Endothelial cell of umbilical vein (primary cell): Measurements from ENCODE around the gene LAMC3. TPM values are rescaled to one million over a fixed set of nuclear protein-coding genes. Genes with fewer than 3 reads are reported as not detected.

Source experiments
- BruUV-seq: library from RNA; stranded (reverse); fragments of 400-500 nt; replicated peaks from 2 replicates; lab custom pipeline; 2021; lab: Mats Ljungman, UMichigan
- CTCF ChIA-PET: fragments of 300-600, 350-600 bp; sonication (Branson Sonifier 250); formaldehyde crosslinking; loops from one replicate; lab custom pipeline; 2021; ENCODE audit warnings: antibody characterized with exemption, inconsistent platforms; lab: Charles Lee
- POLR2A ChIA-PET: fragments of 300-600, 350-600 bp; sonication (Branson Sonifier 250); formaldehyde crosslinking; loops from one replicate; lab custom pipeline; 2021; ENCODE audit warnings: antibody characterized with exemption, inconsistent platforms; lab: Charles Lee
- DNase-seq: peaks from one replicate; pipeline ENCODE4 v3.0.0-alpha.2; 2011; ENCODE audit warnings: low read depth, low spot score
- FAIRE-seq: peaks from 2 replicates; lab custom pipeline; 2011; peaks lifted over from hg19 to GRCh38; lab: Jason Lieb, UNC
- H2AFZ ChIP-seq: 2 replicates; pipeline ENCODE4 v1.6.0; 2012; ENCODE audit warnings: low read depth, low read length, control low read depth, inconsistent platforms
- H3K27ac ChIP-seq: 2 replicates; pipeline ENCODE4 v1.5.1; 2011; ENCODE audit warnings: low read depth, mild to moderate bottlenecking, control low read depth, low read length, moderate library complexity; ENCODE audit not compliant: insufficient read depth
- H3K27me3 ChIP-seq, 2 experiments: 2 replicates each; pipeline versions ENCODE4 v1.6.0 to v1.6.1; 2011; ENCODE audit warnings: low read length in 2 of 2, mixed read lengths in 1 of 2; ENCODE audit not compliant: control insufficient read depth in 2 of 2, insufficient read depth in 2 of 2
- H3K36me3 ChIP-seq, 2 experiments: 2 replicates in 1 of 2; 3 replicates in 1 of 2; pipeline ENCODE4 v1.5.1; 2011; ENCODE audit warnings: low read length in 2 of 2, mild to moderate bottlenecking in 1 of 2, moderate library complexity in 1 of 2; ENCODE audit not compliant: control insufficient read depth in 2 of 2, insufficient read depth in 2 of 2; ENCODE audit errors: extremely low read depth in 1 of 2
- H3K4me1 ChIP-seq: 3 replicates; pipeline ENCODE4 v1.5.1; 2011; ENCODE audit warnings: mild to moderate bottlenecking, low read length; ENCODE audit not compliant: control insufficient read depth, insufficient read depth; ENCODE audit errors: extremely low read depth
- H3K4me2 ChIP-seq: 2 replicates; pipeline ENCODE4 v1.6.1; 2011; ENCODE audit warnings: low read length, control low read depth, mixed read lengths; ENCODE audit not compliant: insufficient read depth
- H3K4me3 ChIP-seq, 3 experiments: fragments of 200-600 bp in 1 of 3; sonication (generic), shearing (Covaris generic) in 1 of 3; replicated peaks in 1 of 3; 2 replicates each; pipeline ENCODE4 v1.5.1; 2011 to 2016; ENCODE audit warnings: control low read depth in 3 of 3, low read length in 3 of 3, mild to moderate bottlenecking in 2 of 3, inconsistent platforms in 1 of 3, low read depth in 1 of 3, moderate library complexity in 1 of 3; ENCODE audit not compliant: insufficient read depth in 1 of 3
- H3K79me2 ChIP-seq: 2 replicates; pipeline ENCODE4 v1.6.0; 2012; ENCODE audit warnings: low read length, inconsistent platforms; ENCODE audit not compliant: control insufficient read depth, insufficient read depth
- H3K9ac ChIP-seq: replicated peaks from 2 replicates; pipeline ENCODE3; 2011; ENCODE audit warnings: low read length, control low read depth; ENCODE audit not compliant: insufficient read depth; ENCODE audit errors: extremely low read depth
- H3K9me1 ChIP-seq: replicated peaks from 3 replicates; pipeline ENCODE4 v1.6.0; 2011; ENCODE audit warnings: mild to moderate bottlenecking, low read length; ENCODE audit not compliant: control insufficient read depth, insufficient read depth; ENCODE audit errors: extremely low read depth
- H3K9me3 ChIP-seq: replicated peaks from 2 replicates; pipeline ENCODE4 v1.5.1; 2012; ENCODE audit warnings: low read length, inconsistent platforms; ENCODE audit not compliant: control insufficient read depth, insufficient read depth
- H4K20me1 ChIP-seq: replicated peaks from 2 replicates; pipeline ENCODE3; 2011; ENCODE audit warnings: mild to moderate bottlenecking, low read length; ENCODE audit not compliant: control insufficient read depth, insufficient read depth; ENCODE audit errors: extremely low read depth
- CTCF ChIP-seq, 2 donors: IDR thresholded peaks; 1 replicate in 1 of 2; 2 replicates in 1 of 2; pipeline ENCODE4 v1.5.1; 2011; ENCODE audit warnings: low read length in 2 of 2, mild to moderate bottlenecking in 2 of 2, moderate library complexity in 2 of 2, control low read depth in 1 of 2, inconsistent platforms in 1 of 2, low read depth in 1 of 2; ENCODE audit not compliant: insufficient read depth in 1 of 2; ENCODE audit errors: extremely low read depth in 1 of 2
- EZH2 ChIP-seq: IDR thresholded peaks from 2 replicates; pipeline ENCODE4 v1.6.1; 2012; ENCODE audit warnings: borderline replicate concordance, low read depth, mild to moderate bottlenecking, moderate library complexity, low read length, inconsistent platforms; ENCODE audit not compliant: severe bottlenecking
- FOS ChIP-seq: IDR thresholded peaks from 2 replicates; pipeline ENCODE4 v1.6.1; 2011; ENCODE audit warnings: mild to moderate bottlenecking, low read length, moderate library complexity, borderline replicate concordance; ENCODE audit not compliant: insufficient read depth
- GATA2 ChIP-seq: IDR thresholded peaks from 2 replicates; pipeline ENCODE4 v1.7.0; 2011; ENCODE audit warnings: low read depth, mild to moderate bottlenecking, moderate library complexity, mixed read lengths, low read length; ENCODE audit not compliant: insufficient read length, insufficient read depth
- JUN ChIP-seq: IDR thresholded peaks from 2 replicates; pipeline ENCODE4 v1.6.1; 2011; ENCODE audit warnings: borderline replicate concordance, low read depth; ENCODE audit not compliant: insufficient read length, insufficient read depth
- MAX ChIP-seq: IDR thresholded peaks from 2 replicates; pipeline ENCODE4 v1.6.1; 2011; ENCODE audit not compliant: insufficient read depth, insufficient read length
- MYC ChIP-seq: IDR thresholded peaks from one replicate; pipeline ENCODE4 v1.6.1; 2011; ENCODE audit warnings: mild to moderate bottlenecking, low read depth, low read length
- POLR2A ChIP-seq: IDR thresholded peaks from 2 replicates; pipeline ENCODE4 v1.6.1; 2012; ENCODE audit warnings: low read depth, mild to moderate bottlenecking, control low read depth, low read length
- POLR2AphosphoS5 ChIP-seq: IDR thresholded peaks from 2 replicates; pipeline ENCODE4 v1.6.1; 2012; ENCODE audit warnings: low read depth, mild to moderate bottlenecking, control low read depth, low read length, moderate library complexity; ENCODE audit not compliant: insufficient read depth
- dilution Hi-C: fragments of 300-500 bp; cut with MboI; formaldehyde crosslinking; loops from one replicate; pipeline ENCODE4 v1.15.0; 2019; ENCODE audit warnings: low sequenced_read_pairs; ENCODE audit not compliant: extremely low pct_ligation_motif_present
- intact Hi-C: fragments of 100-400 bp; cut with micrococcal nuclease; formaldehyde crosslinking; loops from one replicate; pipeline ENCODE4 v1.10.0; 2022
- polyA plus RNA-seq, 4 experiments: library from polyadenylated mRNA; depleted of rRNA in 3 of 4; stranded (reverse) in 3 of 4; unstranded in 1 of 4; fragments of >200 nt; gene quantifications; 2 replicates each; pipeline versions ENCODE4 v1.2.1 to v1.2.3, GENCODE V29; 2011 to 2012; ENCODE audit warnings: missing spikeins in 1 of 4
- total RNA-seq: library from RNA; stranded (reverse); gene quantifications from 2 replicates; pipeline ENCODE4 v1.2.3, GENCODE V29; 2021

Gene LAMC3
- total and polyA plus RNA-seq, 2 donors (not counting 3 experiments of a cell fraction or from before 2014, with no cell fraction given): 0.18 to 0.38 TPM

DNA sequence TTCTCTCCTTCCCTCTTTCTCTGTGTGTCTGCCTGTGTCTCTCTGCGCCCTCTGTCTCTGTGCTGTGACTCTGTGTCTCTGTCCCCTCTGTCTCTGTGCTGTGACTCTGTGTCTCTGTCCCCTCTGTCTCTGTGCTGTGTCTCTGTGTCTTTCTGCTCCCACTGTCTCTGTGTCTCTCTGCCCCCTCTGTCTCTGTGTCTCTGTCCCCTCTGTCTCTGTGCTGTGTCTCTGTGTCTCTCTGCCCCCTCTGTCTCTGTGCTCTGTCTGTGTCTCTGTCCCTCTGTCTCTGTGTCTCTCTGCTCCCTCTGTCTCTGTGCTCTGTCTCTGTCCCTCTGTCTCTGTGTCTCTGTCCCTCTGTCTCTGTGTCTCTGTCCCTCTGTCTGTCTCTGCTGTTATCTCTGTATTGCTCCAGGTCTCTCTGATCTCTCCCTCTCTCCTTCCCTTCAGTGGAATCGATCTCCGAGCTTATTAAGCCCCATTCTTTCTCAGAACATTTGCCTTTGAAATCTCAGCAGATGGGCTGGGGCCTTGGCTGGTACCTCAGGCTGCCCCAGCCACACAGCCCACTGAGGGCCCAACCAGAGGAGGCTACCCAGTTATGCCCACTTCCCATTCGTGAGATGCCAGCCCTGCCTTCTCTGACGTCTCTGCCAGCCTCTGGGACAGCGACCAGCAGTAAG is 36.6 kb upstream of the LAMC3 start:
- H3K4me3 ChIP-seq: no peak overlapping the region
- peaks cover 0 to 6% of the 10 kb centered on the region in 2 experiments for H3K27me3 ChIP-seq
- intact Hi-C loops (no loop called here), dilution Hi-C loops (no loop called here)
- no peak overlapping the region for H3K9ac ChIP-seq
- no peaks in the 10 kb centered on the region for H3K36me3 ChIP-seq
- no peak for DNase-seq
- TF ChIP-seq POLR2AphosphoS5: no peak
- CTCF ChIA-PET: interaction anchor here (1.6 to 1.7 kb wide), 2 partner anchors 23 to 272 kb away, joined by 3 to 5 read pairs; no protein-coding TSS in a partner anchor
- H3K27ac ChIP-seq: no peak overlapping the region
- POLR2A ChIA-PET: no interaction called here
- no peaks in the 10 kb centered on the region for H3K9me1 ChIP-seq
- FAIRE-seq: no peak
- no TSS peak for BruUV-seq
- H4K20me1 ChIP-seq: no peaks in the 10 kb centered on the region
- no peaks in the 10 kb centered on the region for H3K79me2 ChIP-seq
- no peaks in the 10 kb centered on the region for H3K4me1 ChIP-seq
- no peaks in the 10 kb centered on the region for H3K9me3 ChIP-seq
- no peak overlapping the region for H3K4me2 ChIP-seq
- no peak overlapping the region for H2AFZ ChIP-seq

DNA sequence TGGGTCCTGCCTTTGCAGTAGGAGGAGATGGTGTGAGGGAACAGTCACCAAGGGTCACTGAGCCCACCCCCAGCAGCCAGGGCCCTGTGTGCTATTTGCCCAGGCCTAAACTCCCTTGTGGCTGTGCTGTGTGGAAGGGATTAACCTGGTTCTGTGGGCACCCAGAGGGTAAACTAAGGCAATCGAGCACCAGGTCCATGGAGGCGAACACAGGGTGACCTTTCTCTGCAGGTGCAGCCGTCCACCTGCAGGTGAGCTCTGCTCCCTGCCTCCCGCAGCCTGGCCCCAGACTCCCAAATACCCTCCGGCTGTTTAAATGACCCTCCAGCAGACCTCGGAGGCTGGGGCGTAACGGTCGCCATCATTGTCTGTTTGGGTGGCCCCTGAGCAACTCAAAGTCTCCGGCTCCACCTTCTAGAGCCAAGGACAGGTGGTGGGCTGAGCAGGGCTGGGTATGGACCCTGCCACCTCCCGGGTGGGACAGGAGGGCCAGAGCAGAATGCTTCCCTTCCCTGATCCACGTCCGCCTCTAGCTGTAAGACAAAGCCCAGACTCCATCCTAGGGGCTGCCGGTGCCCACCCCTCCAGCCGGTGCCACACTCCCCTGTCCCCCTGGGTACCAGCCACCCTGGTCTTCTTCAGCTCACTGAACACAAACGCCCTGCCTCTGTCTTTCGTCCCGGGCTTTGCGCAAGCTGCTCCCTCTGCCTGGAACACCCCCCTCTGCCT is 35.9 kb upstream of the LAMC3 start:
- DNase-seq (no peak), FAIRE-seq (no peak)
- Histone ChIP-seq H3K27me3 (peaks cover 0 to 6% of the 10 kb centered on the region in 2 experiments), H3K4me3 (no peak overlapping the region), H3K79me2 (no peaks in the 10 kb centered on the region), H3K9me3 (no peaks in the 10 kb centered on the region), H4K20me1 (no peaks in the 10 kb centered on the region), H3K36me3 (no peaks in the 10 kb centered on the region), H2AFZ (no peak overlapping the region), H3K27ac (no peak overlapping the region), H3K4me2 (no peak overlapping the region), H3K4me1 (no peaks in the 10 kb centered on the region), H3K9me1 (no peaks in the 10 kb centered on the region), H3K9ac (no peak overlapping the region)
- dilution Hi-C loops: no loop called here
- intact Hi-C loops: no loop called here
- ChIA-PET CTCF (interaction anchor here (0.7 to 2.2 kb wide), 5 partner anchors 9 to 272 kb away, joined by 3 to 7 read pairs (median 5); no protein-coding TSS in a partner anchor), POLR2A (interaction anchor here (0.6 kb wide), 1 partner anchor 10 kb away, joined by 3 read pairs; no protein-coding TSS in a partner anchor)
- no TSS peak for BruUV-seq
- no peak for TF ChIP-seq GATA2
- no peak for TF ChIP-seq MAX
- no peak for TF ChIP-seq CTCF (IDR thresholded peaks at IDR 0.05; ENCODE audit: extremely low read depth in 1 of 2, insufficient read depth in 1 of 2, low read depth in 1 of 2, low read length in 2 of 2)
- TF ChIP-seq JUN: no peak
- TF ChIP-seq POLR2AphosphoS5: no peak
- no peak for TF ChIP-seq POLR2A
- no peak for TF ChIP-seq FOS
- TF ChIP-seq MYC: no peak
- no peak for TF ChIP-seq EZH2
